Endothelial cell of umbilical vein (primary cell): ENCODE measurements around the gene LOXL3. TPM values are rescaled to one million over a fixed set of nuclear protein-coding genes. Genes with fewer than 3 reads are reported as not detected.

Experiments
- BruUV-seq: library from RNA; stranded (reverse); fragments of 400-500 nt; replicated peaks from 2 replicates; lab custom pipeline; 2021; lab: Mats Ljungman, UMichigan
- CTCF ChIA-PET: fragments of 300-600, 350-600 bp; sonication (Branson Sonifier 250); formaldehyde crosslinking; loops from one replicate; lab custom pipeline; 2021; ENCODE audit warnings: antibody characterized with exemption, inconsistent platforms; lab: Charles Lee
- POLR2A ChIA-PET: fragments of 300-600, 350-600 bp; sonication (Branson Sonifier 250); formaldehyde crosslinking; loops from one replicate; lab custom pipeline; 2021; ENCODE audit warnings: antibody characterized with exemption, inconsistent platforms; lab: Charles Lee
- DNase-seq: peaks from one replicate; pipeline ENCODE4 v3.0.0-alpha.2; 2011; ENCODE audit warnings: low read depth, low spot score
- FAIRE-seq: peaks from 2 replicates; lab custom pipeline; 2011; peaks lifted over from hg19 to GRCh38; lab: Jason Lieb, UNC
- H2AFZ ChIP-seq: 2 replicates; pipeline ENCODE4 v1.6.0; 2012; ENCODE audit warnings: low read depth, low read length, control low read depth, inconsistent platforms
- H3K27ac ChIP-seq: 2 replicates; pipeline ENCODE4 v1.5.1; 2011; ENCODE audit warnings: low read depth, mild to moderate bottlenecking, control low read depth, low read length, moderate library complexity; ENCODE audit not compliant: insufficient read depth
- H3K27me3 ChIP-seq, 2 experiments: 2 replicates each; pipeline versions ENCODE4 v1.6.0 to v1.6.1; 2011; ENCODE audit warnings: low read length in 2 of 2, mixed read lengths in 1 of 2; ENCODE audit not compliant: control insufficient read depth in 2 of 2, insufficient read depth in 2 of 2
- H3K36me3 ChIP-seq, 2 experiments: 2 replicates in 1 of 2; 3 replicates in 1 of 2; pipeline ENCODE4 v1.5.1; 2011; ENCODE audit warnings: low read length in 2 of 2, mild to moderate bottlenecking in 1 of 2, moderate library complexity in 1 of 2; ENCODE audit not compliant: control insufficient read depth in 2 of 2, insufficient read depth in 2 of 2; ENCODE audit errors: extremely low read depth in 1 of 2
- H3K4me1 ChIP-seq: 3 replicates; pipeline ENCODE4 v1.5.1; 2011; ENCODE audit warnings: mild to moderate bottlenecking, low read length; ENCODE audit not compliant: control insufficient read depth, insufficient read depth; ENCODE audit errors: extremely low read depth
- H3K4me2 ChIP-seq: 2 replicates; pipeline ENCODE4 v1.6.1; 2011; ENCODE audit warnings: low read length, control low read depth, mixed read lengths; ENCODE audit not compliant: insufficient read depth
- H3K4me3 ChIP-seq, 3 experiments: fragments of 200-600 bp in 1 of 3; sonication (generic), shearing (Covaris generic) in 1 of 3; replicated peaks in 1 of 3; 2 replicates each; pipeline ENCODE4 v1.5.1; 2011 to 2016; ENCODE audit warnings: control low read depth in 3 of 3, low read length in 3 of 3, mild to moderate bottlenecking in 2 of 3, inconsistent platforms in 1 of 3, low read depth in 1 of 3, moderate library complexity in 1 of 3; ENCODE audit not compliant: insufficient read depth in 1 of 3
- H3K79me2 ChIP-seq: 2 replicates; pipeline ENCODE4 v1.6.0; 2012; ENCODE audit warnings: low read length, inconsistent platforms; ENCODE audit not compliant: control insufficient read depth, insufficient read depth
- H3K9ac ChIP-seq: replicated peaks from 2 replicates; pipeline ENCODE3; 2011; ENCODE audit warnings: low read length, control low read depth; ENCODE audit not compliant: insufficient read depth; ENCODE audit errors: extremely low read depth
- H3K9me1 ChIP-seq: replicated peaks from 3 replicates; pipeline ENCODE4 v1.6.0; 2011; ENCODE audit warnings: mild to moderate bottlenecking, low read length; ENCODE audit not compliant: control insufficient read depth, insufficient read depth; ENCODE audit errors: extremely low read depth
- H3K9me3 ChIP-seq: replicated peaks from 2 replicates; pipeline ENCODE4 v1.5.1; 2012; ENCODE audit warnings: low read length, inconsistent platforms; ENCODE audit not compliant: control insufficient read depth, insufficient read depth
- H4K20me1 ChIP-seq: replicated peaks from 2 replicates; pipeline ENCODE3; 2011; ENCODE audit warnings: mild to moderate bottlenecking, low read length; ENCODE audit not compliant: control insufficient read depth, insufficient read depth; ENCODE audit errors: extremely low read depth
- FOS ChIP-seq: IDR thresholded peaks from 2 replicates; pipeline ENCODE4 v1.6.1; 2011; ENCODE audit warnings: mild to moderate bottlenecking, low read length, moderate library complexity, borderline replicate concordance; ENCODE audit not compliant: insufficient read depth
- GATA2 ChIP-seq: IDR thresholded peaks from 2 replicates; pipeline ENCODE4 v1.7.0; 2011; ENCODE audit warnings: low read depth, mild to moderate bottlenecking, moderate library complexity, mixed read lengths, low read length; ENCODE audit not compliant: insufficient read length, insufficient read depth
- JUN ChIP-seq: IDR thresholded peaks from 2 replicates; pipeline ENCODE4 v1.6.1; 2011; ENCODE audit warnings: borderline replicate concordance, low read depth; ENCODE audit not compliant: insufficient read length, insufficient read depth
- MAX ChIP-seq: IDR thresholded peaks from 2 replicates; pipeline ENCODE4 v1.6.1; 2011; ENCODE audit not compliant: insufficient read depth, insufficient read length
- MYC ChIP-seq: IDR thresholded peaks from one replicate; pipeline ENCODE4 v1.6.1; 2011; ENCODE audit warnings: mild to moderate bottlenecking, low read depth, low read length
- POLR2A ChIP-seq: IDR thresholded peaks from 2 replicates; pipeline ENCODE4 v1.6.1; 2012; ENCODE audit warnings: low read depth, mild to moderate bottlenecking, control low read depth, low read length
- dilution Hi-C: fragments of 300-500 bp; cut with MboI; formaldehyde crosslinking; loops from one replicate; pipeline ENCODE4 v1.15.0; 2019; ENCODE audit warnings: low sequenced_read_pairs; ENCODE audit not compliant: extremely low pct_ligation_motif_present
- intact Hi-C: fragments of 100-400 bp; cut with micrococcal nuclease; formaldehyde crosslinking; loops from one replicate; pipeline ENCODE4 v1.10.0; 2022
- polyA plus RNA-seq, 4 experiments: library from polyadenylated mRNA; depleted of rRNA in 3 of 4; stranded (reverse) in 3 of 4; unstranded in 1 of 4; fragments of >200 nt; gene quantifications; 2 replicates each; pipeline versions ENCODE4 v1.2.1 to v1.2.3, GENCODE V29; 2011 to 2012; ENCODE audit warnings: missing spikeins in 1 of 4
- total RNA-seq: library from RNA; stranded (reverse); gene quantifications from 2 replicates; pipeline ENCODE4 v1.2.3, GENCODE V29; 2021
- TF ChIP-seq, protein P1 (sequence below), 2 donors: IDR thresholded peaks; 1 replicate in 1 of 2; 2 replicates in 1 of 2; pipeline ENCODE4 v1.5.1; 2011; ENCODE audit warnings: low read length in 2 of 2, mild to moderate bottlenecking in 2 of 2, moderate library complexity in 2 of 2, control low read depth in 1 of 2, inconsistent platforms in 1 of 2, low read depth in 1 of 2; ENCODE audit not compliant: insufficient read depth in 1 of 2; ENCODE audit errors: extremely low read depth in 1 of 2

The LOXL3 gene
- total and polyA plus RNA-seq, 2 donors (not counting 3 experiments of a cell fraction or from before 2014, with no cell fraction given), result 0.95 to 1.3 TPM

GRCh38 chr2:74527741-74528140, 26.0 kb downstream of the LOXL3 start:
- TF ChIP-seq POLR2A (no peak), FOS (no peak), MYC (no peak), GATA2 (no peak), MAX (no peak), JUN (no peak)
- TF ChIP-seq, protein P1, sequence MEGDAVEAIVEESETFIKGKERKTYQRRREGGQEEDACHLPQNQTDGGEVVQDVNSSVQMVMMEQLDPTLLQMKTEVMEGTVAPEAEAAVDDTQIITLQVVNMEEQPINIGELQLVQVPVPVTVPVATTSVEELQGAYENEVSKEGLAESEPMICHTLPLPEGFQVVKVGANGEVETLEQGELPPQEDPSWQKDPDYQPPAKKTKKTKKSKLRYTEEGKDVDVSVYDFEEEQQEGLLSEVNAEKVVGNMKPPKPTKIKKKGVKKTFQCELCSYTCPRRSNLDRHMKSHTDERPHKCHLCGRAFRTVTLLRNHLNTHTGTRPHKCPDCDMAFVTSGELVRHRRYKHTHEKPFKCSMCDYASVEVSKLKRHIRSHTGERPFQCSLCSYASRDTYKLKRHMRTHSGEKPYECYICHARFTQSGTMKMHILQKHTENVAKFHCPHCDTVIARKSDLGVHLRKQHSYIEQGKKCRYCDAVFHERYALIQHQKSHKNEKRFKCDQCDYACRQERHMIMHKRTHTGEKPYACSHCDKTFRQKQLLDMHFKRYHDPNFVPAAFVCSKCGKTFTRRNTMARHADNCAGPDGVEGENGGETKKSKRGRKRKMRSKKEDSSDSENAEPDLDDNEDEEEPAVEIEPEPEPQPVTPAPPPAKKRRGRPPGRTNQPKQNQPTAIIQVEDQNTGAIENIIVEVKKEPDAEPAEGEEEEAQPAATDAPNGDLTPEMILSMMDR (IDR thresholded peaks at IDR 0.05; ENCODE audit: extremely low read depth in 1 of 2, insufficient read depth in 1 of 2, low read depth in 1 of 2, low read length in 2 of 2), result no peak
- Histone ChIP-seq H3K27ac (no peak overlapping the region), H3K4me3 (no peak overlapping the region), H3K9me3 (no peaks in the 10 kb centered on the region), H3K4me1 (peaks cover 20% of the 10 kb centered on the region), H3K9ac (no peak overlapping the region), H3K4me2 (peak overlapping the region; percentile 89), H3K9me1 (no peaks in the 10 kb centered on the region), H3K79me2 (peaks cover 19% of the 10 kb centered on the region), H3K27me3 (no peaks in the 10 kb centered on the region), H3K36me3 (peaks cover 6 to 19% of the 10 kb centered on the region in 2 experiments), H2AFZ (no peak overlapping the region), H4K20me1 (no peaks in the 10 kb centered on the region)
- FAIRE-seq, result no peak
- dilution Hi-C loops, result no loop called here
- intact Hi-C loops, result loop anchor here (2.0 kb wide), 2 partner anchors 73 to 791 kb away; partner anchors contain the start of genes INO80B and TPRKB
- ChIA-PET CTCF (no interaction called here), POLR2A (no interaction called here)
- BruUV-seq, result no TSS peak
- DNase-seq, result no peak
